SH-SY5Y (cell line): ENCODE measurements around the gene AKAP8L.

Experiments
- GATA2 ChIP-seq: IDR thresholded peaks from 2 replicates; pipeline ENCODE4 v1.6.1; 2011; ENCODE audit warnings: mild to moderate bottlenecking, low read depth, low read length
- GATA3 ChIP-seq: IDR thresholded peaks from 2 replicates; pipeline ENCODE4 v1.6.1; 2011; ENCODE audit warnings: low read depth, mild to moderate bottlenecking, low read length, moderate library complexity

The AKAP8L gene

DNA sequence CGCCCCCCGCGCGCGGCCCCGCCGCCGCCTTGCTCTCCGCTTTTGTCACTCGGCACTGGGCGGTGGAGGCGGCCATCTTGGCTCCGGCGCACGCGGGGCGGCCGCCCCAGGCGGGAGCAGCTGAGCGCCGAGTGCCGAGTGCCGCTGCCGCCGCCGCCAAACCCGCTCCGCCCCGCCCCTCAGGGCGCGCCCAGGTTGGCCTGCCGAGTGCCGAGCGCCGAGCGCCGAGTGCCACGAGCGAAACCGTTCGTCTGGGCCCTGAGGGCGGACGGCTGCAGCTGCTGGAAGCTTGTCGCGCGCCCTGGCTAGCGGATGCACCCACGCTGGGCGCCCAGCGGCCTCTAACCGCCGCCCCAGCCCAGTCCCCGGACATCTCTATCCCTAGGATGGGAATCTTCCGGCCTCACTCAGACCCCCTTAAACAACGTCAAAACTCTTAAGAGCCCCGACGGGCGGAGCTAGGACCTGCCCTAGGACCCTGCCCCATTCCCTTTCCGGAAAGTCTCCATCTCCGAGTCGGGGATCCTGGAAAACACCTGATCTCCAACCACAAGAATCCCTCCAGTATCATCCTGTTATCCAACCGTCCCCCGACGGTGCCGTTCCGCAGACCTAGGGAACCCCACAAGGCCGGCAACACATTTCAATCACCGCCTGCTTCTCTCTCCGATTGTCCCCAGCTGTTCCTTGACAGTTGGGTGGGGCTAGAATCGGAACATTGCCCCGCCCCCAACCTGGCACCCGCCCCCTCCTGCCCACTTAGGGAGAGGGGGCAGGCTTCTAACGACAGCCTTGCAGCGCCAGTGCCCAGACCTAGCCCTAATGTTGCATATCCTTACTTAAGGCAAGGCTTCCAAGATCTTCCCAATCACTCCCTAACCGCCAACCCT, 14.1 kb upstream of the AKAP8L start:
- TF ChIP-seq GATA3: no peak

DNA sequence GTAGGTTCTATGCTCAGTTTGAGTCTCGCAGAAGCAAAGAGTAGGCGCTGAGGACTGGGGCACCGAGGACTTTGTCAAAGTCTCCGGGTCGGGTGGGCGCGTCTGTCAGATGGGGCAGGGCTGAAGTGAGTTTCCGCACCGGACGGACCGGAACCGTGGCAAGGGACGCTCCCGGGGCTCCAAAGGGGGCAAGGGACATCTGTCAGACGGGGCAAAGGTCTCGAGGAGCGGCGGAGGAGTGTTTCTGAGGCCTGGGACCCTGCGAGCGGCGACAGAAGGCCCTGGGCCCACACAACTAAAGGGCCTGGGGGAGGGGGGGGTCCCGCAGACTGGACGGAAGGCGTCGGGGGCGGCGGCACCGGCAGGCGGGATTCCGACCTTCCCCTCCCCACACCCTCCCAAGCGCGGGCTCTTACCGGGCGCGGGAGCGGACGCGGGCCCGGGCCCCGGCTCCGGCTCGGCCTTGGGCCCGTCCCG, 13.3 kb upstream of the AKAP8L start:
- TF ChIP-seq GATA2: no peak
- TF ChIP-seq GATA3: no peak

DNA sequence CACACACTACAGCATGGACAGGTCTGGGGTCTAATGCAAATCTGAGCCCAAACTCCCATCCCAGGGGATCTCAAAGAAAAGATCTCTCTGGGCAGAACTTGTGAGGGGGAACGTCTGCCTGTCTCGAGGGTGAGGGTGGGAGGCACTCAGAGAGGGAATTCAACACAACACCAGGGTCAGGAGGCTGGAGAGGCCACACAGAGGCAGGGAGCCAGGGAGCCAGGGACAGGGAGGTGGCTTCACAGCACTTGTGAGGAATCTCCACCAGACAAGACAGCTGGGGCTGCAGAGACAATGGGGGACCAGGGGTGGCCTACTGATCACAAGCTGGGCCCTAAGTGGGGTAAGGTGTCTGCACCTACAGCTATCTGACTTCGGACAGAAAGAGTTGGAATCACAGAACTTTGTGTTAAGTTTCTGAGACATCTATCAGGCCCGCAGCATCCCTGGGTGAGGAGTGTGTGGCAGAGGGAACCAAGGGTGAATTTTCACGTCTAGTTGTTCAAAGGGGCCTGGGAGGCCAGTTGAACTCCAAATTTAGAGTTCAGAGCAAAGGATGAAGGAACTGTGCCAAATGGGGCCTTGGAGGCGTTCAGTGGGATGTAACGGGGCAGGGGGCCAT, 12.7 kb upstream of the AKAP8L start:
- TF ChIP-seq GATA3: no peak
- TF ChIP-seq GATA2: no peak

DNA sequence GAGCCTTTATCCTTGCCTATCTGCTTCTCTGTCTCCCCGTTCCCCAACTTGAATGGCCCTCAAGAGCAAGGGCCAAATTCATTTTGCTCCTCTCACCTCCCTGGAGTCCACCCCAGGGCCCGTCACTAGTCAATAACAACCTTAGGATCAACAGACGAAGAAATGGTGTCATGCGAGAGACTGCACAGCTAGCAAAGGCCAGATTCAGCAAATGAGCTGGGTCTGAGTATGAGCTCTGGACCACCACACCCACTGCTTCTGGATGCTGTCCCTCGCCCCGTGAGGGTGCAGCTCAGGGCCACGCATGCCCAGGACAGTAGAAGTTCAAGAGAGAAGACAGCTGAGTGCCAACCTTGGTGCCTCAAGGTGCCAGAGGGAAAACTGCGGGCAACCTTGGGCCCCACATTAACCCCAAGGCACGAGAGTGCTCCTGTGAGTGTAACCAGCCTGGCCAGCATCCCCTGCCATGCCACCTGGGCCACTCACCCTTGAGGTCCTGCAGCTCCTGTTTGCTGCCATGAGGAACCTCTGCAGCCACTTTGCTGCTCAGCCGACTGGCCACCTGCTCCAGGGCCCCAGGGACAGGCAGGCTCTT, 11.8 kb upstream of the AKAP8L start:
- TF ChIP-seq GATA3 (no peak), GATA2 (no peak)

DNA sequence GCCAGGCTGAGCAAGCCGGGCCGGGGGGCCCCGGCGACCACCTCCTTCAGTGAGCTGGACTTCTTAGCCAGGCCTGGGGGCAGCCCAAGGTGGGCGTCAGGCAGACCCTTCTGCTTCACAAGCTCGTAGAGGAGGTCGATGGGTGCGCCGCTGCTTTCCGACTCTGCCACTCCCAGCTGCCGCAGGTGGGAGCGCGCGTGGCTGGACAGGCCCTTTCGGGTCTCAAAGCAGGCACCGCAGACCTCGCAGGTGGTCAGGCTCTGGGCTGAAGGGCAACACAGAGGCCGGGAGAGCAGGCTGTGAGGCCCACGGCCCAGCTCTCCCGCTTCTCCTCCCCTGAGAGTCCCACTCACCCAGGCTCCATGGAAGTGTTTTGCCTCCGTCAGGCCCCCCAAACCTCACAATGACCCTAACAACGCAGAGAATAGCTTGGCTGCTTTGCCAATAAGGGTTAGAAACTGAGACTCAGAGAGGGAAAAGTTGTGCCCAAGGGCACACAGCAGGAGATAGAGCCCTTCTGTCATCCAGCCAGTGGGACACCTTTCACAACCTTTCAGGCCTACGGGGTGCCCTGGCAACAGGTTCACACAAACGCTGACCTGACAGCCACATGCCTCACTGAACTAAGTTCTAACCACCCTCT, 11.2 kb upstream of the AKAP8L start:
- TF ChIP-seq GATA3 (no peak), GATA2 (no peak)

DNA sequence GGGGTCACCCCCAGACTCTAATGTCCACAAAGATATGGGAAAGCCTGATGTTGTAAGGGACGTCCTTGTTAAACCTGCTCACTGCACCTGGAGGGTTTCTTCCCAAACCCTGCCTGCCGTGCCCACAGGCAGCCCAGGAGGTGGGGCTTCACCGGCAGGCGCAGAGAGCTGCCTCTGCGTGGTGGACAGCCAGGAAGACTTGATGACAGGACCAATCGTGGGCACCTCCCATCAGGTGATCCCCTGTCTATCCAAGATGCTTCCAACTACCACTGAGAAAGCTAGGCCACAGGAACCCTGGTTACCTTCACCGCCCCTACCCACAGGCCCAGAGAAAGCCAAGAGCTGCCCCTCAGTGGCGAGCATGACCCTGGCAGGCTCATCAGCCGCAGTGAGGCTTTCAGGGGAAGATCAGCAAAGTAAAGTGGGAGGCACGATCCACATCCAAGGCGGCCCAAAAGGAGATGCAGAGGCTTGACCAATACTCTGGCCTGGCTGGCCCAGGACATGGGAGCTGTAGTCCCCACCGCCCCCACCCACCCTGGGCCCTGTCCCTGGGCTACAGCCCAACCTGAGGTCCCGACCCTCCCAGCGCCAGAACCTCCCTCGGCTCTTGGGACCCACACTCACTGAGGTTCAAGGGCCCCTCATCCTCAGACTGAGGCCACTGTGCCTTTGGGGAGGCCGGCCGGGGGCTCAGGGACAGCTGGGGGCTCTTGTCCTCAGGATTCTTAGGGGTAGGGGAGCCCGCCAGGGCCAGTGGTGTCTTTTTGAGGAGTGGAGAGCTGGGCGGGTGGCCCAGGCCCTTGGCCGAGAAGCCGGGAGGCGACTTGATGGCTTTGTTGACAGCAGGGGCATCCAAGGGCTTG, 10.4 kb upstream of the AKAP8L start:
- TF ChIP-seq GATA3: no peak
- no peak for TF ChIP-seq GATA2

DNA sequence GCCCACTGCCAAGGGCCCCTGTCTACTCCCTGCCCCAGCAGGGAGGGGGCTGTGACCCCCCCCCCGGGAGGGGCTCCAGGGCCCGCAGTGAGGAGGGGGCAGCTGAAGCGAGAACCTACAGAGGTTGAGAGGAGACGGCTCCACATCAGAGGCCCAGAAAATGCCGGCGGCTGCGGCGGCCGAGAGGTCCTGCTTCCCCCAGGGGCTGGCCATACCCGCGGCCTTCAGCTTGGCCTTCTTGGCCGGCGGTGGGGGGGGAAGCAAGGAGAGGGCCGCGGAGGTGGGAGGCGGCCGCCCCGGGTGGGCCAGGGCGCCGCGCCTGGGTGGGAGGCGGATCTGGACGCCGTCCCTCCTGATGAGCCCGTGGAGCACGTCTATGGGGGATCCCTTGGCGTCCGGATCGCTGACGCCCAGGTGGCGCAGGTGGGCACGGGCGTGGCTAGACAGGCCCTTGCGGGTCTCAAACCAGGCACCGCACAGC, 9.2 kb upstream of the AKAP8L start:
- TF ChIP-seq GATA3: no peak
- TF ChIP-seq GATA2: no peak

DNA sequence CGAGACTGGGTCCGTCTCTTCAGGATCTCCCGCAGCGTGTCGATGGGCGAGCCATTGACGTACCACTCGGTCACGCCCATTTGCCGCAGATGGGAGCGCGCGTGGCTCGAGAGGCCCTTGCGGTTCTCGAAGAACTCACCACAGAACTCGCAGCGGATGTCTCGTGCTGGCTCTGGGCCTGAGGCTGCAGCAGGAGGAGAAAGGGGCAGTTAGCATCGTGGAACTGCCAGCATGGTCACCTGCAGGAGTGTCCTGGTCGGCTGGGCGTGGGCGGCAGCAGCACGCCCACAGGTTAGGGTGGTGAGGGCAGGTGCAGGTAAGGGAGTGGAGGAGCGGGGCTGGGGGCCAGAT, 8.5 kb upstream of the AKAP8L start:
- TF ChIP-seq GATA3: no peak
- no peak for TF ChIP-seq GATA2

DNA sequence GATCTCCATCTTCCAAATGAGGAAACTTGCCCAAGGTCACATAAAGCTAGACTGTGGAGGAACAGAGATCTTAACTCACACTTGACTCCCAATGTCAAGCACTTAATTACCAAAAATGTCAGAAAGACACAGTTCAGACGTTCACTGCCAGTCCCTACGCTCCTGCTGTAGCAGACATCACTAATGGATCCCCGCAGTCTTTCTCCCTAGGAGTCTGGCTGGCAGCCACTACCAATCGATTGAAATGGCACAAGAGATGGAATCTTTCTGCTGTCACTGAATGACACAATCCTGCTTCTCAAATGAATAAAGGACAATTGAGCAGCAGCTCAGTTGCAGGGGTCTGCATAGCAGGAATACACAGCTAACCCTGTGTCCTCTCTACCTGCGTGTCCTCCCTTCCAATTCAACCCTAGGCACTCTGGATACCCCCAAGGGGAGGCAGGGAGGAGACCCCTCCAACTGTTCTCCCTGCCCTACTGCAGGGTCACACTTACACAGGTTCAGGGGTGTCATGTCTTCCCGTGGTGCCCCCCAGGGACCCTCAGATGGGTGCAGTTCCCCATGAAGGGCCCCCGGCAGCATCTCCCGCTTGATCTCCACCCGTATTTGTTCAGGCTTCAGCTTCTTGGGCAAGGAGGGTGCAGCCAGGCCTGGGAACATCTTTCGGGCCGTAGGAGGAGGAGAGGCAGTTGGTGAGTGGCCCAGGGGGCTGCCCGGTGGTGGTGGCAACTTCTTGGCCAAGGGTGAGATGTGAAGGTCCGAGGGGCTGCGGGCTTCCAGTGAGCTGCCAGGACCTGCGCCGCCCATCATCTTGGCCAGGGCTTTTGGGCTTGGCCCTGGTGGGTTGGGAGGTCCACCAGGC, 7.9 kb upstream of the AKAP8L start:
- TF ChIP-seq GATA2: no peak
- no peak for TF ChIP-seq GATA3

DNA sequence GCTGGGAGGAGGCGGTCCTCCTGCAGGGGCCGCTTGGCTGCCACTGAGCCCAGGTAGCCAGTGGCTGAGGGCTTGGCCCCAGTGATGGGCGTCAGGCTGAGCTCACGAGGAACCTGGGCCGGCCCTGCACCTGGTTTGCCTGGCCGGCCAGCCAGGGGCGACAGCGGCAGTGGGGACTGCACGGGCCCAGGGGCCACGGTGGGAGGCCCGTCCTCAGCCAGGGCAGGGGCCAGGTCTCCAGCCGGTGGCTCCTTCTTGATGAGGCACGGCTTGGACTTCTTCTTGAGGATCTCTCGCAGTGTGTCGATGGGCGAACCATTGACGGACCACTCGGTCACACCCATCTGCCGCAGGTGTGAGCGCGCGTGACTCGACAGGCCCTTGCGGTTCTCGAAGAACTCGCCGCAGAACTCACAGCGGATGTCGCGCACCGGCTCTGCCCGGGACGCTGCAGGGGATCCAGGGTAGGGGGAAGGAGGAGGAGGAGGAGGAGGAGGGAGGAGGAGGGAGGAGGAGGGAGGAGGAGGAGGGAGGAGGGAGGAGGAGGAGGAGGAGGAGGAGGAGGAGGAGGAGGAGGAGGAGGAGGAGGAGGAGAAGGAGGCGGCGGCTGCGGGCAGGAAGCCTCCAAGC, 6.6 kb upstream of the AKAP8L start:
- no peak for TF ChIP-seq GATA3
- no peak for TF ChIP-seq GATA2

DNA sequence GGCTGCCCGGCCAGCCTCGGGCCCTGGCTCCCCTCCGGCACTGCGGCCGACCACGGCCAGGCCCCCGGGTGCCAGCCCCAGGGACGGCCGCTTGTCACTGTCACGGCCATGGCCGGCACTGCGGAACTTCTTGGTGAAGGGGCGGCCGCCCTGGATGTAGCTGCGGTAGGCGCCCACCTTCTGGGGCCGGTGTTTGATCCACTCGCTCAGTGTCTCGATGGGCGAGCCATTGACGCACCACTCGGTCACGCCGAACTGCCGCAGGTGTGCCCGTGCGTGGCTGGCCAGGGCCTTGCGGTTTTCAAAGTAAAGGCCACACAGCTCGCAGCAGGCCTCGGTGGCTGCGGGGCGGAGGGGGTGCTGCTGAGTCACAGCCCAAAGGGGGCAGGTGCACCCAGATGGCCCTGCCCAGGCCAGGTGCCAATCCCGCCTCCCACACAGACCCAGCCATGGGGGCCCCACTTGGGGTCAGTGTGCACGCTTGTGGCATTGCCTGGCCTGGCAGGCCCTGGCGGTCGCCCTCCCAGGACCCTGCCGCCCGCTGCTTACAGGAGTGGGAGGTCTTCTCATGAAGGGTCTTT, 6.0 kb upstream of the AKAP8L start:
- TF ChIP-seq GATA3: no peak
- TF ChIP-seq GATA2: no peak

DNA sequence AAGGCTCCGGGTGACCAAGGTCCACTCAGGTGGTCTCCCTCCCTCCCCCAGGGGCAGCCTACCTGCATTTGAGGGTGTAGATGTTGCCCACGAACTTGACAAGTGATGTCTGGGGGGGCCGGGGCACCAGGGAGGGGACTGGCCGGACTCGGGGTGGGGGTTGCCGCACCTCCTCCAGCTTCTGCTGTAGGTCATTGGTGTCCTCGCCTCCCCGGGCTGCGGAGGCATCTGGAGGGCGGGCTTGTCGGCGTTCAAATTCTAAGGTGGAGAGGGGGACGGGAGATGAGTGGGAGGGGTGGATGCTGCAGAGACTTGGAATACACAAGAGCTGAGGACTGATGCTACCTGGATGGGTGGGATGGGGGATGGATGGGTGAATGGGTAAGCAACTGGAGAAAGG, 5.3 kb upstream of the AKAP8L start:
- TF ChIP-seq GATA2 (no peak), GATA3 (no peak)

DNA sequence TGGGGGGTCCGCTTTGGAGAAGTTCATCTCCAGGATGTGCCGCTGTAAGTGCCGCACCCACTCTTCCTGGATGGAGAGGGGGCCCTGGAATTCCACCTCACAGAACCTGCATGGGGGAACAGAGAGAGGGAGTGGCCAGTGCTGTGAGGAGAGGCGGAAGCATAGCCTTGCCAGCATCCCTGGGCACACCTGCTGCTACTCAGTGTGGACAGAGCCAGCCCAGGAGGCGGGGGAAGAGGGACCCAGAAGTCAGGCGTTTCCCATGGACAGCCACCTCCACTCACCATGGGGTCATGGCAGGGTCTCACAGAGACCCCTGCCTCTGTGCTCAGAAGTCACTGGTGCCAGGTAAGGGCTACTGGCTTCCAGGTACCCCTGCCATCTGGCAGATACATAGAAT, 4.3 kb upstream of the AKAP8L start:
- TF ChIP-seq GATA2 (no peak), GATA3 (no peak)
